Measurements from ENCODE around the gene BPIFB1.

DNA sequence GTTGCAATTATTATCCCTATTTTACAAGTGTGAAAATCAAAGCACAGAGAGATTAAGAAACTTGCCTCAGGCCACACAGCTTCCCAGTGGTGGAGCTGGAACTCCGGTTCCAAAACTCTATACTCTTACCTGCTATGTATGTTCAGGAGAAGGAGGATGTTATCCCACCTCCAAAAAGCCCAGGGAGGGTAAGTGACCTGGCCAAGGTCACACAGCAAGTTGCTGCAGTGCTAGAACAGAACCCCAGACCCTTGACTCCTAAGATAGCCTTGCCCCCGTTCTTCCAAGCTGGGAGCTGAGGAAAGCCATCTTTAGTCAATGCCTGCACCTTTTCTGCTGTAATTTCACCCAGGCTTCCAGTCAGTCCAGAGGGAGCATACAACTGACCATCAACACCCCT lies 42.3 kb downstream of the BPIFB1 start:
- TF ChIP-seq EZH2phosphoT487 (IDR thresholded peaks at IDR 0.05) = no peak
- TF ChIP-seq EZH2 (IDR thresholded peaks at IDR 0.05) = no peak
- no peak for TF ChIP-seq CTCF (IDR thresholded peaks at IDR 0.05)

Data from neural progenitor cell (in vitro differentiated cells).